KOPT-K1 (cell line): ENCODE data around the gene MYCBP2.
"Not testable (repeated sequence)": the region's sequence is repeated elsewhere in the genome, so short reads cannot be mapped to it uniquely, and the experiment has no call there.

Experiments
- H3K27ac ChIP-seq: fragments of 200-600 bp; sonication (generic); 2 replicates; pipeline ENCODE4 v1.5.1; 2016; ENCODE audit warnings: antibody characterized with exemption, mild to moderate bottlenecking, low read depth, low read length; ENCODE audit not compliant: poor library complexity, severe bottlenecking
- H3K36me3 ChIP-seq: fragments of 200-600 bp; sonication (generic); 2 replicates; pipeline ENCODE4 v1.5.1; 2017; ENCODE audit warnings: antibody characterized with exemption, mild to moderate bottlenecking, low read length, moderate library complexity; ENCODE audit not compliant: insufficient read depth
- H3K9me3 ChIP-seq: fragments of 200-600 bp; sonication (generic); 2 replicates; pipeline ENCODE4 v1.5.1; 2017; ENCODE audit warnings: antibody characterized with exemption, low read length, mild to moderate bottlenecking; ENCODE audit not compliant: insufficient read depth, poor library complexity, severe bottlenecking

MYCBP2 gene

GRCh38 chr13:77350811-77351210, 23.9 kb upstream of the MYCBP2 start:
- Histone ChIP-seq H3K9me3 (no peaks in the 10 kb centered on the region), H3K27ac (no peak overlapping the region), H3K36me3 (no peaks in the 10 kb centered on the region)

- no peaks in the 10 kb centered on the region for H3K36me3 ChIP-seq
- no peaks in the 10 kb centered on the region for H3K9me3 ChIP-seq
Measured at GRCh38 chr13:77349365-77349764, 22.5 kb upstream of the MYCBP2 start.

GRCh38 chr13:77347351-77347750, 20.5 kb upstream of the MYCBP2 start:
- H3K27ac ChIP-seq, H3K9me3 ChIP-seq, H3K36me3 ChIP-seq: not testable (repeated sequence)

More at GRCh38 chr13:77349365-77349764, 22.5 kb upstream of the MYCBP2 start:
- H3K27ac ChIP-seq = no peak overlapping the region

- Histone ChIP-seq H3K9me3 (no peaks in the 10 kb centered on the region), H3K36me3 (no peaks in the 10 kb centered on the region), H3K27ac (no peak overlapping the region)
Measured at GRCh38 chr13:77345150-77345780, 18.4 kb upstream of the MYCBP2 start.

GRCh38 chr13:77343841-77344240, 16.9 kb upstream of the MYCBP2 start:
- H3K36me3 ChIP-seq = no peaks in the 10 kb centered on the region
- H3K9me3 ChIP-seq = no peaks in the 10 kb centered on the region
- H3K27ac ChIP-seq = no peak overlapping the region

GRCh38 chr13:77339408-77339807, 12.5 kb upstream of the MYCBP2 start:
- Histone ChIP-seq H3K9me3 (no peaks in the 10 kb centered on the region), H3K27ac (no peak overlapping the region), H3K36me3 (no peaks in the 10 kb centered on the region)

- Histone ChIP-seq H3K36me3 (no peaks in the 10 kb centered on the region), H3K9me3 (no peaks in the 10 kb centered on the region), H3K27ac (no peak overlapping the region)
Measured at GRCh38 chr13:77338961-77339401, 12.1 kb upstream of the MYCBP2 start.

- Histone ChIP-seq H3K36me3 (no peaks in the 10 kb centered on the region), H3K27ac (no peak overlapping the region), H3K9me3 (no peaks in the 10 kb centered on the region)
Measured at GRCh38 chr13:77338329-77338728, 11.4 kb upstream of the MYCBP2 start.

GRCh38 chr13:77337159-77337558, 10.3 kb upstream of the MYCBP2 start:
- no peaks in the 10 kb centered on the region for H3K36me3 ChIP-seq
- no peaks in the 10 kb centered on the region for H3K9me3 ChIP-seq
- H3K27ac ChIP-seq = no peak overlapping the region

GRCh38 chr13:77335543-77335942, 8.6 kb upstream of the MYCBP2 start:
- H3K36me3 ChIP-seq = no peaks in the 10 kb centered on the region
- H3K27ac ChIP-seq = no peak overlapping the region
- H3K9me3 ChIP-seq = no peaks in the 10 kb centered on the region

- Histone ChIP-seq H3K9me3 (no peaks in the 10 kb centered on the region), H3K36me3 (no peaks in the 10 kb centered on the region), H3K27ac (no peak overlapping the region)
Measured at GRCh38 chr13:77333594-77333993, 6.7 kb upstream of the MYCBP2 start.

GRCh38 chr13:77331421-77331820, 4.5 kb upstream of the MYCBP2 start:
- Histone ChIP-seq H3K9me3 (no peaks in the 10 kb centered on the region), H3K27ac (no peak overlapping the region), H3K36me3 (no peaks in the 10 kb centered on the region)

GRCh38 chr13:77329911-77330584, 3.2 kb upstream of the MYCBP2 start:
- peak overlapping the region; percentile 93 for H3K27ac ChIP-seq
- no peaks in the 10 kb centered on the region for H3K36me3 ChIP-seq
- H3K9me3 ChIP-seq = no peaks in the 10 kb centered on the region

- Histone ChIP-seq H3K9me3 (no peaks in the 10 kb centered on the region), H3K27ac (peak overlapping the region; percentile 93), H3K36me3 (no peaks in the 10 kb centered on the region)
Measured at GRCh38 chr13:77329133-77329910, 2.4 kb upstream of the MYCBP2 start.

GRCh38 chr13:77328819-77329132, 1.9 kb upstream of the MYCBP2 start:
- H3K27ac ChIP-seq = peak overlapping the region; percentile 93
- no peaks in the 10 kb centered on the region for H3K9me3 ChIP-seq
- no peaks in the 10 kb centered on the region for H3K36me3 ChIP-seq
